ENCODE data around the gene ZNF367. TPM values are rescaled to one million over a fixed set of nuclear protein-coding genes. Genes with fewer than 3 reads are reported as not detected.

ZNF367 gene
- total RNA-seq, 4 donors from 2014 or later = 2.0 to 3.4 (median 2.6) TPM

DNA sequence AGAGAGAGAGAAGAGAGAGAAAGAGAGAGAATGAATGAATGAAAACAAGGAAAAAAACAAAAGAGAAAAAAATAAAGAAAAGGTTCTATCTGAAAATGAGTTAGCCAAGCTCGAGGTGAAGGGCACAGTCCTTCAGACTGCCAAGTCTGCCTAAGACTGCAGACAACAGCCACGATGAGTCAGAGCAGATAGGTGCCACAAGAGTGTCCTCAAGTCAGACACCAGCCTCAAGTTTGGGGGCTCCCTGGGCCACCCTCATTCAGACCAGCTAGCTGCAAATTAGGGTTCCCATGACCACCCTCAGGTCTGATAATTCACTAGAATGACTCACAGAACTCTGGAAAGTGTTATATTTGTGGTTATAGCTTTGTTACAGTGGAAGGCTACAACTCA is 17.9 kb upstream of the ZNF367 start:
- no peaks in the 10 kb centered on the region for H3K36me3 ChIP-seq
- intact Hi-C loops (cut with DNase I) = no loop called here
- DNase-seq (ENCODE audit: extremely low spot score) = no peak
- WGBS = 95% methylated on average over 2 of the region's 2 CpGs
- H3K9me3 ChIP-seq = no peaks in the 10 kb centered on the region
- no peak for TF ChIP-seq POLR2A (IDR thresholded peaks at IDR 0.05; ENCODE audit: low read depth)
- TF ChIP-seq, protein P1, sequence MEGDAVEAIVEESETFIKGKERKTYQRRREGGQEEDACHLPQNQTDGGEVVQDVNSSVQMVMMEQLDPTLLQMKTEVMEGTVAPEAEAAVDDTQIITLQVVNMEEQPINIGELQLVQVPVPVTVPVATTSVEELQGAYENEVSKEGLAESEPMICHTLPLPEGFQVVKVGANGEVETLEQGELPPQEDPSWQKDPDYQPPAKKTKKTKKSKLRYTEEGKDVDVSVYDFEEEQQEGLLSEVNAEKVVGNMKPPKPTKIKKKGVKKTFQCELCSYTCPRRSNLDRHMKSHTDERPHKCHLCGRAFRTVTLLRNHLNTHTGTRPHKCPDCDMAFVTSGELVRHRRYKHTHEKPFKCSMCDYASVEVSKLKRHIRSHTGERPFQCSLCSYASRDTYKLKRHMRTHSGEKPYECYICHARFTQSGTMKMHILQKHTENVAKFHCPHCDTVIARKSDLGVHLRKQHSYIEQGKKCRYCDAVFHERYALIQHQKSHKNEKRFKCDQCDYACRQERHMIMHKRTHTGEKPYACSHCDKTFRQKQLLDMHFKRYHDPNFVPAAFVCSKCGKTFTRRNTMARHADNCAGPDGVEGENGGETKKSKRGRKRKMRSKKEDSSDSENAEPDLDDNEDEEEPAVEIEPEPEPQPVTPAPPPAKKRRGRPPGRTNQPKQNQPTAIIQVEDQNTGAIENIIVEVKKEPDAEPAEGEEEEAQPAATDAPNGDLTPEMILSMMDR (IDR thresholded peaks at IDR 0.05) = no peak
- no peak for TF ChIP-seq POLR2AphosphoS5 (IDR thresholded peaks at IDR 0.05)
- no peak for TF ChIP-seq EP300 (IDR thresholded peaks at IDR 0.05)
- H3K27me3 ChIP-seq = no peaks in the 10 kb centered on the region
- H3K27ac ChIP-seq (replicated peaks in 1 of 4) = no peak overlapping the region
- H3K4me1 ChIP-seq = no peaks in the 10 kb centered on the region
- no peak overlapping the region for H3K4me3 ChIP-seq

DNA sequence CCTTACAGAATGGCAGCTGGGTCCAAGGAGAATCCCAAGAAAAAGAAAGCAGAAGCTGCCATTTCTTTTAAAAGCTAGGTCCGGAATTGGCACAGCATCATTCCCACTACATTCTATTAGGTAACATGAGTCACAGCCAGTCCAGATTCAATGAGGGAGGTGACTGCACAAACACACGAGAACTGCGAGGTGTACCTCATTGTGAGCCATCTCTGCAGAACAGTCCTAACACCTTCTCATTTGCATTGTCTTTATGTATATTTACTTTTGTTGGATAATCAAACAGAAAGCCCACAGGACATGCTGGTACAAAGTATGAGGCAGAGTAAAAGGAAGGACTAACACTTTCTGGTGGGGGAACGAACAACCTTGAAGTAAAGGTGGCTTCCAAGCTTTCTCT is 17.2 kb upstream of the ZNF367 start:
- Histone ChIP-seq H3K27me3 (no peaks in the 10 kb centered on the region), H3K27ac (replicated peaks in 1 of 4) (no peak overlapping the region), H3K4me3 (no peak overlapping the region), H3K9me3 (no peaks in the 10 kb centered on the region), H3K36me3 (no peaks in the 10 kb centered on the region), H3K4me1 (no peaks in the 10 kb centered on the region)
- DNase-seq (ENCODE audit: extremely low spot score) = no peak
- no peak for TF ChIP-seq EP300 (IDR thresholded peaks at IDR 0.05)
- no peak for TF ChIP-seq POLR2AphosphoS5 (IDR thresholded peaks at IDR 0.05)
- TF ChIP-seq, protein P1 (IDR thresholded peaks at IDR 0.05) = no peak
- WGBS = 87% methylated on average over 4 of the region's 4 CpGs
- intact Hi-C loops (cut with DNase I) = no loop called here

DNA sequence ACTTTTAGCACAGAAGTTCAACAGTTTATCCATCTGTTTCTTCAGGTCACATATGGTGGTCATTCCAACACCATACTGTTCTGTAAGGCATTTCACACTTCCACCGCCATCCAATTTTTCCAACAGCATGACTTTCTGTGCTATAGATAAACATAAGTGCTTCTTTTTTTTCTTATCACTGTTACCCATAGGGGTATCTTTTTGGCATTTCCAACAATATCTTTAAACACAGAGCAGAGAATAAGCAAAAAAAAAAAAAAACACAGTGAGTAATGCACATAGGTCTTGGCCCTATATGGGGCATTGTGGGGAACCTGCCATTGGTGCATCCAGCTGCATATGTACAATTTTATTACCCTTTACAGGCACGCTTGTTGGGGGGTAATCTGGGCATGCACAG is 12.2 kb upstream of the ZNF367 start:
- Histone ChIP-seq H3K27me3 (no peaks in the 10 kb centered on the region), H3K4me1 (no peaks in the 10 kb centered on the region), H3K4me3 (no peak overlapping the region), H3K9me3 (no peaks in the 10 kb centered on the region), H3K27ac (replicated peaks in 1 of 4) (no peak overlapping the region), H3K36me3 (no peaks in the 10 kb centered on the region)
- DNase-seq (ENCODE audit: extremely low spot score) = no peak
- 96% methylated on average over 2 of the region's 2 CpGs for WGBS
- TF ChIP-seq POLR2AphosphoS5 (IDR thresholded peaks at IDR 0.05) (no peak), POLR2A (IDR thresholded peaks at IDR 0.05; ENCODE audit: low read depth) (no peak), EP300 (IDR thresholded peaks at IDR 0.05) (no peak)
- TF ChIP-seq, protein P1 (IDR thresholded peaks at IDR 0.05) = no peak
- intact Hi-C loops (cut with DNase I) = no loop called here

DNA sequence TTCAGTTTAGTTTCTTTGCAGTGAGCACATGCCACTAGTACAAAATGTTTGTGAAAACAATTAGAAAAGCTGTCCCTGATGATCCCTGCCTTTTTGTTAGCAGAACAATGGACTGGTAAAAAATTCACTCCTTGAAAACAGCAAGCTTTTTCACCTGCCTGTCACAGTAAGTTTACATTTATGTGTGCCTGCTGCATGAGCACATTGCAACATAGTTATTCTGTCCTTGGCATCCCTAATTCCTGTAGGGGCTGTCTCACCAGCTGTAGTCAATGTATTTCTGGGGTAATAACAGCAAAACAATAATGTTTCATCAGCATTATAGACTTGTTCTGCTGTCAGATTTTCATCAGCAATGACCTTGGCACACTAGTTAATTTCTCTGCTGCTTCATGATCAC is 11.6 kb upstream of the ZNF367 start:
- H3K4me1 ChIP-seq = no peaks in the 10 kb centered on the region

More for the DNA sequence above, 11.6 kb upstream of the ZNF367 start:
- no peaks in the 10 kb centered on the region for H3K27me3 ChIP-seq
- H3K4me3 ChIP-seq = no peak overlapping the region
- H3K9me3 ChIP-seq = no peaks in the 10 kb centered on the region
- H3K36me3 ChIP-seq = no peaks in the 10 kb centered on the region
- H3K27ac ChIP-seq (replicated peaks in 1 of 4) = no peak overlapping the region
- intact Hi-C loops (cut with DNase I) = no loop called here
- TF ChIP-seq EP300 (IDR thresholded peaks at IDR 0.05) = no peak
- TF ChIP-seq POLR2A (IDR thresholded peaks at IDR 0.05; ENCODE audit: low read depth) = no peak
- TF ChIP-seq, protein P1 (IDR thresholded peaks at IDR 0.05) = no peak
- no peak for TF ChIP-seq POLR2AphosphoS5 (IDR thresholded peaks at IDR 0.05)
- no peak for DNase-seq (ENCODE audit: extremely low spot score)
